Endodermal cell (in vitro differentiated cells): Measurements from ENCODE around the gene TMEM52B. TPM values are rescaled to one million over a fixed set of nuclear protein-coding genes. Genes with fewer than 3 reads are reported as not detected.

Source experiments
- DNase-seq: peaks from one replicate; pipeline ENCODE4 v3.0.0-alpha.2; 2017
- H3K27ac ChIP-seq: 2 replicates; pipeline ENCODE4 v1.5.1; 2013; ENCODE audit warnings: mild to moderate bottlenecking, low read depth, low read length, moderate library complexity
- H3K27me3 ChIP-seq: 2 replicates; pipeline ENCODE4 v1.6.1; 2013; ENCODE audit warnings: mild to moderate bottlenecking, low read length, moderate library complexity; ENCODE audit not compliant: insufficient read depth, control insufficient read depth, poor library complexity, severe bottlenecking
- H3K36me3 ChIP-seq: 2 replicates; pipeline ENCODE4 v1.7.0; 2013; ENCODE audit warnings: mild to moderate bottlenecking, low read length, moderate library complexity; ENCODE audit not compliant: control insufficient read depth, insufficient read depth
- H3K4me1 ChIP-seq: one replicate; pipeline ENCODE4 v1.7.0; 2013; ENCODE audit warnings: low read length; ENCODE audit not compliant: control insufficient read depth, insufficient read depth
- H3K4me3 ChIP-seq: 2 replicates; pipeline ENCODE4 v1.5.1; 2013; ENCODE audit warnings: mild to moderate bottlenecking, low read length, moderate library complexity
- H3K9ac ChIP-seq: 2 replicates; pipeline ENCODE4 v1.6.1; 2013; ENCODE audit warnings: mild to moderate bottlenecking, low read length, moderate library complexity; ENCODE audit not compliant: poor library complexity, severe bottlenecking; ENCODE audit errors: extremely low read depth
- H3K9me3 ChIP-seq: 2 replicates; pipeline ENCODE4 v1.6.1; 2013; ENCODE audit warnings: mild to moderate bottlenecking, low read length, moderate library complexity; ENCODE audit not compliant: control insufficient read depth
- H3K27ac Mint-ChIP-seq: 2 replicates; pipeline ENCODE4 v1.8.0; 2020; ENCODE audit warnings: mixed read lengths
- H3K27me3 Mint-ChIP-seq: 2 replicates; pipeline ENCODE4 v1.8.0; 2021; ENCODE audit warnings: mild to moderate bottlenecking, mixed read lengths; ENCODE audit not compliant: insufficient read depth
- H3K36me3 Mint-ChIP-seq: 2 replicates; pipeline ENCODE4 v1.8.0; 2020; ENCODE audit warnings: low read depth, mixed read lengths
- H3K4me1 Mint-ChIP-seq: 2 replicates; pipeline ENCODE4 v1.8.0; 2020; ENCODE audit warnings: mixed read lengths
- H3K4me3 Mint-ChIP-seq: 2 replicates; pipeline ENCODE4 v1.8.0; 2020; ENCODE audit warnings: mild to moderate bottlenecking, moderate library complexity, mixed read lengths
- H3K9me3 Mint-ChIP-seq: 2 replicates; pipeline ENCODE4 v1.8.0; 2020; ENCODE audit warnings: mild to moderate bottlenecking, mixed read lengths
- WGBS, 2 experiments: methylation state at CpG; one replicate each; pipeline versions ENCODE4 v1.1.5 to v1.1.7; 2013; ENCODE audit warnings: missing lambda C conversion rate in 2 of 2, mixed read lengths in 1 of 2; ENCODE audit not compliant: insufficient coverage in 1 of 2, insufficient read length in 1 of 2; 5-methylcytosine and 5-hydroxymethylcytosine counted together
- long read RNA-seq, 4 experiments: library from polyadenylated mRNA in 2 of 4; library from RNA in 1 of 4; library from capped mRNA in 1 of 4; stranded (forward) in 3 of 4; unstranded in 1 of 4; transcript quantifications; one replicate each; pipeline ENCODE4 v2.0.0, GENCODE V29; 2020 to 2021; ENCODE audit warnings: inconsistent platforms in 1 of 4
- polyA plus RNA-seq, 2 experiments: library from polyadenylated mRNA; stranded (reverse); fragments of 50-300 nt; gene quantifications; one replicate each; pipeline ENCODE4 v1.2.3, GENCODE V29; 2013
- total RNA-seq, 2 donors: library from RNA; stranded (reverse); fragmentation: NEBNext Ultra II Directional in 1 of 2; extraction: Animal tissue kit (Norgen Biotek cat#: 25700) in 1 of 2; gene quantifications; 2 replicates in 1 of 2; 3 replicates in 1 of 2; pipeline ENCODE4 v1.2.1, GENCODE V29; 2021
- TF ChIP-seq, protein P1 (sequence below): fragments of 200-600 bp; sonication (generic); conservative IDR thresholded peaks from 2 replicates; pipeline ENCODE4 v1.5.0; 2021; ENCODE audit warnings: antibody characterized with exemption, mild to moderate bottlenecking

TMEM52B gene
- not detected for total RNA-seq
- not detected for polyA plus RNA-seq (2013, experiment 1 of 2)
- not detected for polyA plus RNA-seq (2013, experiment 2 of 2)
- long read RNA-seq, experiment 1 = 0 reads
- long read RNA-seq, experiment 2 = 0 reads
- long read RNA-seq, experiment 3 = 0 reads
- long read RNA-seq, experiment 4 = 0 reads

DNA sequence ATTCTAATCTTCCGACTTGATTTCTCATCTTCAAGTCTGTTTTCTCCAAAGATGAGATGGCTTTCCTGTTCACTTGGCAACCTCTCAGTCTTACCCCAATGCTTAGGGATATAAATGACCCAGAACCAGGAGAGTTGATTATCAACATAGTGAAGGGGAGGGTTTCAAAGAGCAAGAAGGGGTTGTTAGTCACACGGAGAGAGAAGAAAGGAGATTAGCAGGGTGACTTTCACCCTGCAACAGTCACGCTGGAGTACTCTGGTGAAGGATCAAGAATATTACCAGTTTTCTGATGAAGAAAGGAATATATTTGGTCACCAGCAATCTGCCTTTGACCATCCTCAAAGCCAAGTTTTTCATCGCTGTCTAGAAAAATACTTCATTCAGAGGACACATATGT is at the start of gene TMEM52B:
TMEM52B (plus strand) TSS at position 212 of the 400 bp plus-strand sequence. CDS start 543 bp downstream, outside the sequence.
- TF ChIP-seq, protein P1, sequence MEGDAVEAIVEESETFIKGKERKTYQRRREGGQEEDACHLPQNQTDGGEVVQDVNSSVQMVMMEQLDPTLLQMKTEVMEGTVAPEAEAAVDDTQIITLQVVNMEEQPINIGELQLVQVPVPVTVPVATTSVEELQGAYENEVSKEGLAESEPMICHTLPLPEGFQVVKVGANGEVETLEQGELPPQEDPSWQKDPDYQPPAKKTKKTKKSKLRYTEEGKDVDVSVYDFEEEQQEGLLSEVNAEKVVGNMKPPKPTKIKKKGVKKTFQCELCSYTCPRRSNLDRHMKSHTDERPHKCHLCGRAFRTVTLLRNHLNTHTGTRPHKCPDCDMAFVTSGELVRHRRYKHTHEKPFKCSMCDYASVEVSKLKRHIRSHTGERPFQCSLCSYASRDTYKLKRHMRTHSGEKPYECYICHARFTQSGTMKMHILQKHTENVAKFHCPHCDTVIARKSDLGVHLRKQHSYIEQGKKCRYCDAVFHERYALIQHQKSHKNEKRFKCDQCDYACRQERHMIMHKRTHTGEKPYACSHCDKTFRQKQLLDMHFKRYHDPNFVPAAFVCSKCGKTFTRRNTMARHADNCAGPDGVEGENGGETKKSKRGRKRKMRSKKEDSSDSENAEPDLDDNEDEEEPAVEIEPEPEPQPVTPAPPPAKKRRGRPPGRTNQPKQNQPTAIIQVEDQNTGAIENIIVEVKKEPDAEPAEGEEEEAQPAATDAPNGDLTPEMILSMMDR = no peak
- H3K27ac Mint-ChIP-seq = no peak within 1 kb of the TSS
- H3K9me3 Mint-ChIP-seq = no peaks in the 10 kb centered on the region
- Histone ChIP-seq H3K27ac (no peak within 1 kb of the TSS), H3K27me3 (no peaks in the 10 kb centered on the region), H3K9me3 (no peaks in the 10 kb centered on the region), H3K4me1 (no peaks in the 10 kb centered on the region), H3K4me3 (no peak within 1 kb of the TSS), H3K9ac (no peak within 1 kb of the TSS), H3K36me3 (no peaks in the 10 kb centered on the region)
- no peak for DNase-seq
- H3K36me3 Mint-ChIP-seq = no peaks in the 10 kb centered on the region
- WGBS, 2 experiments = 65 to 73% methylated on average over 2 to 4 of the region's 4 CpGs
- H3K27me3 Mint-ChIP-seq = no peaks in the 10 kb centered on the region
- H3K4me3 Mint-ChIP-seq = no peak within 1 kb of the TSS
- H3K4me1 Mint-ChIP-seq = peaks cover 41% of the 10 kb centered on the region

DNA sequence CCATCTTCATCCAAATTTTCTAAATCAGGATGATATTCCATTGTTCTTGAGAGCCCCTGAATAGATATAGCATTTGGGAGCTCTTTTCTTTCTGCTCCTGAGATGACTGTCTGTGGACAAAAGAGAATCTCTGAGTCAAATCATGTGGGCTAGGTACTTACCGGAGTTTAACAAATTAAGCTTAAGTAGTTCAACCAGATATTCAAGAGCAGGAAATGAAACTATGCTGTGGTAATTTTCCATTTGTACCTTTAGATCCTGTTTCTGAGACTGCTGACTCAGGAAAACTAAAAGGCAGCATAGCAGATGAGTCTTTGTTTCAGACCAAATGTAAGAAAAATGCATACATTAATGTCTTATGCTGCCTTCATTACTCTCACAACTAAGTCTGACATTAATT is 48.8 kb upstream of the TMEM52B start, which contains the start of gene CLEC7A:
CLEC7A (minus strand) TSS at position 158 of the 400 bp plus-strand sequence; CDS start at position 41, 117 bp downstream.
- Histone ChIP-seq H3K27me3 (no peaks in the 10 kb centered on the region), H3K36me3 (no peaks in the 10 kb centered on the region), H3K9me3 (no peaks in the 10 kb centered on the region), H3K4me3 (no peak within 1 kb of the TSS), H3K27ac (no peak within 1 kb of the TSS), H3K4me1 (peaks cover 10% of the 10 kb centered on the region), H3K9ac (no peak within 1 kb of the TSS)
- Mint-ChIP-seq H3K27me3 (no peaks in the 10 kb centered on the region), H3K4me3 (no peak within 1 kb of the TSS), H3K9me3 (no peaks in the 10 kb centered on the region), H3K4me1 (peaks cover 33% of the 10 kb centered on the region), H3K36me3 (no peaks in the 10 kb centered on the region), H3K27ac (no peak within 1 kb of the TSS)
- TF ChIP-seq, protein P1 = no peak
- no peak for DNase-seq
- 85 to 100% methylated on average over 1 of the region's 1 CpG for WGBS, 2 experiments

DNA sequence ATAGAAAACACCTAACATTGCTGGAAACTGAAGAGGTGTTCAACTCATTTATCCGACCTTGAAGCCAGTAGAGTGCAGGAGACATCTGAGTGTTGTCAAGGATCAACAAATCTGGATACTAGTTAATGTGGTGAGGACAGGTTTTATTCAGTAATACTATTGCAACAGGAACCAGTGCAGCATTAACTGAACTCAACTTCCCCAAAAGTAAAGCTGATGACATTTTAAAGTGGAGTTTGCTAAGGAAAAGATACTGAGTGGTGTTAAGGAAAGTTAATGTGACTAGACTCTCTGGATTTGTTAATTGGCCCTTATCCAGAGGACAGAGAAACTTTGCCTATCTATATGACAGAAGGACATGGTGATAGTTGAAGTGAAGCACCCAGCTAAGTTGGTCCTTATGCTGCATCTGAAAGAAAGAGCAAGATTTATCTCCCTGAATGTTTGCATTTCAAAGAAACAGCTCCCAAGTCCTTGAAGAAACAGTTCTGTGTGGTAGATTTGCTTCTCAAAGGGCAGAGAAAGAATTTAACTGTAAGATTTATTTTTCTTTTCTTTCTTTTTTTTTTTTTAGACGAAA is 47.6 kb upstream of the TMEM52B start:
- Mint-ChIP-seq H3K27me3 (no peaks in the 10 kb centered on the region), H3K27ac (no peak overlapping the region), H3K4me1 (peaks cover 25% of the 10 kb centered on the region), H3K9me3 (no peaks in the 10 kb centered on the region), H3K36me3 (no peaks in the 10 kb centered on the region), H3K4me3 (no peak overlapping the region)
- 47% methylated on average over 2 of the region's 2 CpGs; no CpG with 5 or more reads in 1 of the 2 experiments for WGBS, 2 experiments
- TF ChIP-seq, protein P1 = no peak
- Histone ChIP-seq H3K9me3 (no peaks in the 10 kb centered on the region), H3K4me3 (no peak overlapping the region), H3K27me3 (no peaks in the 10 kb centered on the region), H3K36me3 (no peaks in the 10 kb centered on the region), H3K27ac (no peak overlapping the region), H3K4me1 (peaks cover 7% of the 10 kb centered on the region), H3K9ac (no peak overlapping the region)
- DNase-seq = no peak
